ENCODE data around the gene SNAP29. TPM values are rescaled to one million over a fixed set of nuclear protein-coding genes. Genes with fewer than 3 reads are reported as not detected.

Gene SNAP29
- total RNA-seq, 4 donors from 2014 or later: 8.0 to 25.5 (median 20.3) TPM

- Histone ChIP-seq H3K27ac (no peak overlapping the region), H3K27me3 (no peaks in the 10 kb centered on the region), H3K4me3 (no peak overlapping the region), H3K9me3 (no peaks in the 10 kb centered on the region), H3K36me3 (peaks cover 0 to 22% (median 3%) of the 10 kb centered on the region in 4 donors), H3K4me1 (peaks cover 0 to 10% (median 3%) of the 10 kb centered on the region in 4 donors)
- intact Hi-C loops (cut with DNase I; ENCODE audit: low total_unique reads) (no loop called here), in situ Hi-C loops (cut with MboI; ENCODE audit: low pct_ligation_motif_present in 1 of 4, low pct_unique_long_range_greater_than_20kb in 1 of 4, low sequenced_read_pairs in 3 of 4) (no loop called here)
- DNase-seq: no peak
- TF ChIP-seq CTCF (IDR thresholded peaks at IDR 0.05): no peak
- no peak for TF ChIP-seq EP300 (IDR thresholded peaks at IDR 0.05; ENCODE audit: low read depth)
- no peak for TF ChIP-seq POLR2AphosphoS5 (IDR thresholded peaks at IDR 0.05)
- TF ChIP-seq POLR2A (IDR thresholded peaks at IDR 0.05): no peak
- 68 to 100% methylated on average over 1 to 3 of the region's 3 CpGs for WGBS, 2 donors (ENCODE audit: low coverage in 1 of 2)
Measured at GRCh38 chr22:20873214-20873613, 14.4 kb downstream of the SNAP29 start.

- intact Hi-C loops (cut with DNase I; ENCODE audit: low total_unique reads) (no loop called here), in situ Hi-C loops (cut with MboI; ENCODE audit: low pct_ligation_motif_present in 1 of 4, low pct_unique_long_range_greater_than_20kb in 1 of 4, low sequenced_read_pairs in 3 of 4) (loop anchor here in 1 of 4 donors (25.0 kb wide), 1 partner anchor 212 kb away; no protein-coding TSS in a partner anchor)
- H3K4me3 ChIP-seq: no peak overlapping the region
- H3K36me3 ChIP-seq: peaks cover 0 to 22% (median 3%) of the 10 kb centered on the region in 4 donors
- 69% methylated on average over 1 of the region's 1 CpG; no CpG with 5 or more reads in 1 of the 2 donors for WGBS, 2 donors (ENCODE audit: low coverage in 1 of 2)
- H3K4me1 ChIP-seq: peaks cover 0 to 5% (median 0%) of the 10 kb centered on the region in 4 donors
- TF ChIP-seq EP300 (IDR thresholded peaks at IDR 0.05; ENCODE audit: low read depth): no peak
- no peak for TF ChIP-seq CTCF (IDR thresholded peaks at IDR 0.05)
- no peak for TF ChIP-seq POLR2AphosphoS5 (IDR thresholded peaks at IDR 0.05)
- H3K9me3 ChIP-seq: no peaks in the 10 kb centered on the region
- no peak overlapping the region for H3K27ac ChIP-seq
- H3K27me3 ChIP-seq: no peaks in the 10 kb centered on the region
- no peak for DNase-seq
Measured at GRCh38 chr22:20875296-20875695, 16.5 kb downstream of the SNAP29 start.

- TF ChIP-seq CTCF (IDR thresholded peaks at IDR 0.05) (no peak), POLR2AphosphoS5 (IDR thresholded peaks at IDR 0.05) (no peak), POLR2A (IDR thresholded peaks at IDR 0.05) (no peak), EP300 (IDR thresholded peaks at IDR 0.05; ENCODE audit: low read depth) (no peak)
- 96 to 100% methylated on average over 1 to 3 of the region's 3 CpGs for WGBS, 2 donors (ENCODE audit: low coverage in 1 of 2)
- no peak overlapping the region for H3K27ac ChIP-seq
- no peaks in the 10 kb centered on the region for H3K27me3 ChIP-seq
- H3K9me3 ChIP-seq: no peaks in the 10 kb centered on the region
- no peak overlapping the region for H3K4me3 ChIP-seq
- peaks cover 0 to 22% (median 3%) of the 10 kb centered on the region in 4 donors for H3K36me3 ChIP-seq
- DNase-seq: no peak
- peaks cover 0 to 4% (median 0%) of the 10 kb centered on the region in 4 donors for H3K4me1 ChIP-seq
- in situ Hi-C loops (cut with MboI; ENCODE audit: low pct_ligation_motif_present in 1 of 4, low pct_unique_long_range_greater_than_20kb in 1 of 4, low sequenced_read_pairs in 3 of 4) (loop anchor here in 1 of 4 donors (25.0 kb wide), 1 partner anchor 210 kb away; no protein-coding TSS in a partner anchor), intact Hi-C loops (cut with DNase I; ENCODE audit: low total_unique reads) (no loop called here)
Measured at GRCh38 chr22:20877715-20878114, 18.9 kb downstream of the SNAP29 start.

DNA sequence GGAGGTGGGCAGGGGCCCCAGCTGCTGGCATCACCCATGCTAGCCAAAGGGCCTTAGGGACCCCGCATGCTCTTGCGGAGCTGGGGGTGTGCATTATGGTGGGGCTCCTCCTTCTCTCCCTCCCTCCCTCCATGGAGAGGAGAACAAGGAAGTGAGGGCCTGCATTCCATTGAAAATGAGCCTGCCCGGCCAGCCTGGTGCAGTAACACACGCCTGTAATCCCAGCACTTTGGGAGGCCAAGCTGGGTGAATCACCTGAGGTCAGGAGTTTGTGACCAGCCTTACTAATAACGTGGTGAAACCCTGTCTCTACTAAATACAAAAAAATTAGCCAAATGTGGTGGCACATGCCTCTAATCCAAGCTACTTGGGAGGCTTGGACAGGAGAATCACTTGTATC, 22.4 kb downstream of the SNAP29 start:
- 20 to 70% methylated on average over 1 to 5 of the region's 5 CpGs for WGBS, 2 donors (ENCODE audit: low coverage in 1 of 2)
- Histone ChIP-seq H3K4me3 (no peak overlapping the region), H3K36me3 (peaks cover 0 to 28% (median 6%) of the 10 kb centered on the region in 4 donors), H3K27ac (no peak overlapping the region), H3K27me3 (no peaks in the 10 kb centered on the region), H3K9me3 (no peaks in the 10 kb centered on the region), H3K4me1 (peaks cover 0 to 24% (median 13%) of the 10 kb centered on the region in 4 donors)
- in situ Hi-C loops (cut with MboI; ENCODE audit: low pct_ligation_motif_present in 1 of 4, low pct_unique_long_range_greater_than_20kb in 1 of 4, low sequenced_read_pairs in 3 of 4): loop anchor here in 1 of 4 donors (25.0 kb wide), 1 partner anchor 206 kb away; no protein-coding TSS in a partner anchor
- DNase-seq: no peak
- TF ChIP-seq CTCF (IDR thresholded peaks at IDR 0.05) (no peak), POLR2AphosphoS5 (IDR thresholded peaks at IDR 0.05) (no peak), EP300 (IDR thresholded peaks at IDR 0.05; ENCODE audit: low read depth) (no peak), POLR2A (IDR thresholded peaks at IDR 0.05) (no peak)
- intact Hi-C loops (cut with DNase I; ENCODE audit: low total_unique reads): loop anchor here (5.0 kb wide), 1 partner anchor 76 kb away; no protein-coding TSS in a partner anchor

Measured in transverse colon (tissue), 4 donors.